T-helper 9 cell (primary cell): ENCODE data around the gene SELP.

ENCODE experiments used
- DNase-seq: peaks from one replicate; pipeline ENCODE4 v3.0.0-alpha.2; 2020

SELP gene

DNA sequence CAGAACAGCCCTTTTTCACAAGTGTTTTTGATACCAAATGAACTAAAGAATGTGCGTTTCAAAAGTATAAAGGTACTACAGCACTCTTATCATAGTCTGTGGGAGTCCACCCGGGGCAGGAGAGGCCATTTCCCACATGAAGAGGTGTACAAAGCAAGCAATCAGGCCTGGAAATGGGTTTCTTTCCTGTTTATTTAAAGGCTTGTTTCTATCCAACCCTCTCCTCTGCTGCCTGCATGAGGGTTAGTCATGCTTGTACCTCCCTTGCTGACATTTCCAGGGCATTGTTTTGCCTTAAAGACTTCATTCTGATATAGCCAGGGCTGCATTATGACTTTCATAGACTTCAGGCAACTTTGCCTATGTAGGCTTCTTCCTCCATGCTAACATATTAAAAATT is 11.6 kb downstream of the SELP start:
- no peak for DNase-seq

DNA sequence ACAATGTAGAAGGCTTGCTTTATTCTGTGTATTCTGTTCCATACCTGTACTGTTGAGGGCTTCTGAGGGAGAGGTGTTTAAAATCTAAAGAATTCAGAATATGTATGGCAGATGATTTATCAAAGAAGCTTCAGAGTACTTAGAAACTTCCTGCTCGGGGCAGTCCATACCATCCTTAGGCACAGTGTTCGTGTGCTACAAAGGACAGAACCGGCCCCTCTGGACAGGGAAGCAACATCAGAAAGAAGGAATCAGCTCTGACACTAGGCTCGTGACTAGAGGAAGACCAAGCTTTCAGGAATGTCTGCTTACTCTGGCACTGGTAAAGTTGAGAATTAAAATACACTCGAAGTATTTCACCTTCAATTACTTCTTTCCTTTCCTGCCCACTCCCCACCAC is 14.1 kb downstream of the SELP start:
- no peak for DNase-seq

DNA sequence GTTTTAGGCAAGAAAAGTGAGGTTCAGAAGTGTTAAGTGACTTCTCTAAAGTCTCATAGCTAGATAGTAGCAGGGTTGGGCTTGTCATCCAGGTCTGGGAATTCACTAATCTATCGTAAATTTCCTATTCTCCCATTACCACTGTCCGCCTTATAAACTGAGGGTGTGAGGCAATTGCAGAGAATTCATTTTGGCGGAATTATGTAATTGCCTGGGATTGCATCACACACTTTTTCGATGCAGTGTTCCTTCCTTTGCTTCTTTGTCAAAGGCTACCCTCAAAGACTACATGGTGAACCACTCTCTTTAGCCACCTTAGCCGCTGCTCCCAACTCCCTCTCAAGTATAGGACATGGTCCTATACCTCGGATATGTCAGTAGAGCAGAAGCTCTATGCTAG is 19.1 kb downstream of the SELP start:
- no peak for DNase-seq

- DNase-seq: no peak
Observed at GRCh38 chr1:169610108-169610507, 19.8 kb downstream of the SELP start.

- no peak for DNase-seq
Observed at GRCh38 chr1:169608226-169608625, 21.7 kb downstream of the SELP start.

DNA sequence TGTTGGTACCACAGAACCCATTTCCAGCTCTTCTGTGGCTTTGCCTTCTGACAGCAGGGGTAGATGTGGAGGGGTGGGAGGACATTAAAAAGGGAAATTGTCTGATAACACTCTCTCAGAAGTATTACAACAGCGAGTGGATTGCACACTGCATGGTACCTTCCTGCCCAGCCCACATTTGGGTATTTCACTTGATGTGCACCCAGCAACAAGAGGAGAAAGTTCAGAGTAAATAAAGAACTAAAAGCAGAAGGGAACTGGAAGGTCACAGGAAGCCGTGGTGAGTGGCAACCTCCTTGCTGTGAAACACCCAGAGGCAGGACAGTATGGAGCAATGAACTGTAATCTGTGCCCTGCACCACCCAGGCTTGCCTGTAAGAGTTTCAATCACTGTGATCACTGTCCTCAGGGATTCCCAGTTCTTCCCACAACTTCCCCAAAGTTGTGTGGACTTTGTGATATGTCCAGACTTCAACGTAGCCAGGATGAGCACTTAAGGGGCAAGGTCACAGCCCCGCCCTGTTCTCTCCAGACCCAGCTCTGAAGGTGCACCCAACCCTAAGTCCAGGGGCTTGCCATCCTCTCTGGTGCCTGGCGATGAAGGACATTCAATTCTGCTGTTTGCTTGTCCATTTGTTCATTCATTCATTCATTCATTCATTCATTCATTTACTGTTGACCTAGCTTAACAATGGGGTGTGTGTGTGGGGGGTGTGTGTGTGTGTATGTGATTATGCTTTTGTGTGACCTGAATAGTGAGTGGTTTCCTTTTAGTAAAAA is 25.0 kb downstream of the SELP start:
- peak; percentile 5 for DNase-seq

DNA sequence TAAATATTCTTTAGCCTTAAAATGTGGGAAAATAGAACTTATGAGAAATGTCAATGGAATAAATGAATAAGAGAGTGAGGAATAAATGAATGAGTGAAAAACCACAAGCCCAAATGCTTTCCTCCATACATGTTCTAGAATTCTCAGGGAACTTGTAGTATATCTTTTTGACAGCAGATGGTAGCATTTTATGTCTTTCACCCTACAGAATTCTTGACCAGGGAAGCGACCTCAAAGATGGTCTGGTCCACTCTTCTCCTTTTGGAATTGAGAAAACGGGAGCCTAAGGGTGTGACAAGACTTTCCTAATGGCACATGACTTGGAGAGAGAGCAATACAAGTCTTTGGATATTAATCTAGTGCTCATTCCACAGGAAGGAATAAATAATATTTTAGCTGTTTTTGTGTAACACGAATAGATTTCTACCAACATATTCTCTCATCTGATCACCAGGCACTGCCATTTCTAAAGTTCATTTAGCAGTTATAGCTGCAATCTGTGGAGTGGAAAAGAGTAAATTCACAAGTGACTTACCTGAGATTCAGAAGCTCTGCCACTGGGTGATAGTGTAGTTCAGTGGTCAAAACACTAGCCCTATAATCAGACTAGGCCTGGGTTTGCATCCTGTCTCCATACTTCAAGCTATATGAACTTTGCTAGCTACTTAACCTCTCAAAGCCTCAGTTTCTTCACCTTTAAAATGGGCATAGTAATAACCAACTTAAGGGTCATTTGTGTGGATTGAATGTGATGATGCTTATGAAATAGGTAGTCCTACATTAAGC is 28.6 kb downstream of the SELP start:
- no peak for DNase-seq

- no peak for DNase-seq
Observed at GRCh38 chr1:169595764-169596711, 33.9 kb downstream of the SELP start.

GRCh38 chr1:169594391-169594790 is 35.5 kb downstream of the SELP start:
- no peak for DNase-seq

DNA sequence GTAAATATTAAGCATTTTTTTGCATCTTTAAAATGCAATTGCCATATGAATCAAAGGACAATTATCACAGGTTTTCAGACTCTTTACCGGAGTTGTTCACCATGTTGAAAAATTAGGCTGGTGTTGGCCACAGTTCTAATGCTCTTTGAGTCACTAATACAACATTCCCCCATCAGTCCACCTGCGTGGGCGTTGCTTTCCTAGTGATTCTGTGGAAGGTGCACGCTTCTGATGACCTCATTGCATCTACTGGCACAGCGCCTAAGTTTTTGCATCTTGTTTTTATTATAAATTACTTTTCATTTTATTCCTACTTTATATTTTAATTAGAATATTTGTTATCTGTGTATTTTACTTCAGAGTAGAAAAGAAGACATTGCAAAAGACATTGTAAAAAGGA is 39.0 kb downstream of the SELP start:
- no peak for DNase-seq

- DNase-seq: no peak
Observed at GRCh38 chr1:169588785-169589485, 41.0 kb downstream of the SELP start.

DNA sequence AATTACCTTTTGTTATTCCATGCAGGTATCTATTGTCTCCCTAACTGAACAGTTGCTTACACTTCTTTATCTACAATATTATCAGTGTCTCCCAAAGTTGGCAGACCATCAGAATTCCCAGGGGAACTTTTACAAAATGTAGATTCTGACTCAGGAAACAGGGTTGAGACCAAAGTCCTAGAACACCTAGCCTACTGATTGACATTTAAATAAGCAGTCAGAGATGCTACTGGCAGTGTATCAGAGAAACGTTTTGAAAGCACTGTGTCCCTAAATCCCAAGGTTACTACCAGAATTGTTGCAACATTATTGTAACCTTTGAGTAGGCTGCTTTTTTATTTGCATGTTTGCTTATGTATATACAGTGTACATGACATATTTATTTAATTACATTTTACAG is 41.8 kb downstream of the SELP start:
- DNase-seq: no peak

DNA sequence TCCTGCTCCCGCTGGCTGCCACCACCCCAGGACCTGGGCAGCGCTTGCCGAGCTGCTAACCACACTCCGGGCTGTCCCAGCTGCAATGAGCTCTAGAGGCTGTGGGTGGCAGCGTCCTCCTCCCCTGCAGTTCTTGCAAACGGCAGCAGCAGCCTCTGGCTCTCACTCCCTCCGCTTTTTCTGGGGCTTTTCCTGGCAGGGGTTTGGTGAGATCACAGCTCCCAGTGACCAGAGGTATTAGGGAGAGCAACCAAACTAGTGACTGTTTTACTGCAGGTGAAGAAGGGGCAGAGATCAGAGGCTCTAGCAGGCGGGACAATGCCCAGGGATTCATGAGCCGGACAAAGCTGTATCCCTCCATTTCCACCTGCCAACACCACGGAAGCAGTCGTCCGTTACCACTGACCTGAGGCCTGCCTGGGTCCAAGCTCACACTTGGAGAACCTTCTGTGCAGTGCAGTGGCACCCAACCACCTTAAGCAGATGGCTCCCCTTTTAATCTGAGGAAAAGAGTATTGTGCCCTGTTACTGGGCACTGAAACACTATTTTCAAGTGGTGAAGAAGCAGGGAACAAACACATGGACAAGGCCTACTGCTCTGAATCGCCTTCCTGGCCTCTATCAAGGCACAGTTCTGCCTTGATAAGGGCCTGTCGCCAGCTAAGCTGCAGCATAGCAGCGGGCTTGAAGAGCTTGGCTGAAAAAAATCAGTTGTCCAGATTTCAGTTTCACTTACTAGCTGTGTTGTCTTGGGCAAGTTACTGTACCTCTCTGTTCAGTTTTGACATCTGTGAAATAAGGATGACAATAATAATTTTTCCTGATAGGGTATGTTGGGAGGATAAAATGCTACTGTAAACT is 43.3 kb downstream of the SELP start, which contains the start of gene F5:
Gene F5 (minus strand): TSS at position 87 of the 861 bp plus-strand sequence. CDS start 95 bp downstream, outside the sequence.
- DNase-seq: peak; percentile 52

GRCh38 chr1:169586067-169586394 is 43.9 kb downstream of the SELP start:
- DNase-seq: no peak

- no peak for DNase-seq
Observed at GRCh38 chr1:169585181-169585580, 44.7 kb downstream of the SELP start.

DNA sequence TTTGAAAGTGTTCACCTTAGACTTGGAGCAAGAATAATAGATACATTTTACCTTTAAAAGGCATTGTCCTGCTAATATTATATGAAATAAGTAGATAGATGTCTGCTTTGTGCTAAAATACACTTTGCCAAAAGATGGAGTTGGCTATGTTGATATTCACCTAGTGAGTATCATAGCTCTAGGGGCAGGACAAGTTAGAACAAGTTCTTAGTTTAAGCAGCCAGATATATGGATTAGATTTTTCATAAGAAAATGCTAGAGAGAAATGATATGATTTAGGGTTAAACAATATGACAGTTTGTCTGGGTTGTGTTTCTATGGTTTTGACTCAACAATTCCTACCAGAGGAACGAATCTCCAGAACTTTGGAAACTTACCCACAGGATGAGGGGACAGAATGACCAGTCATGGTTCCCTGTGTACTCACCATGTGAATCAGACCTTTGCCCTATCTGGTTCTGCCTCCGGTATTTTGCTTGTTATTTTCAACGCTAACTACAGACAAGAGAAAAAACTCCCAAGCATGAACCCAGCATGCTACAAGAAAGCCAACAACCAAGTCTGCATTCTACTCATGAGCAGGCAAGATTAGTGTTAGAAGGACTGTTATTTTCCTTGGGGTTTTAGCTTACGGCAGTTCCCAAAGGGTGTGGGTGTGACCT is 45.3 kb downstream of the SELP start:
- no peak for DNase-seq

DNA sequence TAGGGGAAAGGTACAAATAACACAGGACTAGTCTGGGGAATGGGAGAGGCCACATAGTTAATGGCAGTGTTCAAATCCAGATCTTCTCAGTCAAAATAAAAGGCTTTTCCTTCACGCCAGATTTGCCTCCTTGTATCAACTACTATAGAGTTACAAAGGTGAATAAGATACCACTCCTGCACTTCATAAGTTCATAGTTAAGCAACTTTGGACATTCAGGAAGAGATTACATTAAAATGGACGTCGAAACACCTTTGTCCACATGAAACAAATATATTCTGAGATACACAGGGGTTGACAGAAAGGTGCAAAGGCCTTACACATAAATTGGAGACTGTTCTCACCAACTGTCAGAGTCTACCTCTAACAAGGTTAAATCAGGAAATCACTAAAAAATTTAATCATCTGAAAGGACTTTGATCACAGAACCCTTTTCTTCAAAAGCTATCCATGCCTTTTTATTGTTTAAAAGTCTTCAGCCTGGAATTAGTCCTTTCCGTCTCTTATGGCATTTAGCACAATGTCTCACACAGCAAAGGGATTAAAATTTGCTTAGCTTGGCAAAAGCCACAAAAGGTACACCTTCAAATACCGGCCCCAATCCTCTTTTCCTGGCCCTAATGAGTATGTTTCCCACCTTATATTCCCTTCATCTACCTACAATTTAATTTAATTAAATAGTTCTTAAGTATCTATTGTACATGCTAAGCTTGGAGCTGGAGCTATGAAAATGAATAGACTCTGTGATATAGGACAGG is 51.8 kb downstream of the SELP start:
- DNase-seq: no peak

DNA sequence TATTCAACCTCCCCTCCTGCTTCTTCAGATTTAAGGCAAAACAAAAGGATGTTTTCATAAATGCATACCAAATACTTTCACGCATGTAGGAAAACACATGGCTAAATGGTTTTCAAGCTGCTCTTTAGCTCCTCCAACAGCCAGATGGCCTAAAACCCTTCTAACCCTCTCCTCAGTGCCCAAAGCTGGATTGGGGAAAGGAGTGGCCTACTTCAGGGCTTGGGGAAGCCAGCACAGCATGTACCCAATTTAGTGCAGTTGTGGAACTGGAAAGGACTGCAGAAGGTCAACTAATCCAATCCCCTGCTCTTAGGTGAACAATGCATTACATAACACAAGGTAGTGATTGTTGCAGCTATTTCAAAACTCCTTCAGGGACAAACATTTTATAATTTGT is 53.0 kb downstream of the SELP start:
- no peak for DNase-seq

DNA sequence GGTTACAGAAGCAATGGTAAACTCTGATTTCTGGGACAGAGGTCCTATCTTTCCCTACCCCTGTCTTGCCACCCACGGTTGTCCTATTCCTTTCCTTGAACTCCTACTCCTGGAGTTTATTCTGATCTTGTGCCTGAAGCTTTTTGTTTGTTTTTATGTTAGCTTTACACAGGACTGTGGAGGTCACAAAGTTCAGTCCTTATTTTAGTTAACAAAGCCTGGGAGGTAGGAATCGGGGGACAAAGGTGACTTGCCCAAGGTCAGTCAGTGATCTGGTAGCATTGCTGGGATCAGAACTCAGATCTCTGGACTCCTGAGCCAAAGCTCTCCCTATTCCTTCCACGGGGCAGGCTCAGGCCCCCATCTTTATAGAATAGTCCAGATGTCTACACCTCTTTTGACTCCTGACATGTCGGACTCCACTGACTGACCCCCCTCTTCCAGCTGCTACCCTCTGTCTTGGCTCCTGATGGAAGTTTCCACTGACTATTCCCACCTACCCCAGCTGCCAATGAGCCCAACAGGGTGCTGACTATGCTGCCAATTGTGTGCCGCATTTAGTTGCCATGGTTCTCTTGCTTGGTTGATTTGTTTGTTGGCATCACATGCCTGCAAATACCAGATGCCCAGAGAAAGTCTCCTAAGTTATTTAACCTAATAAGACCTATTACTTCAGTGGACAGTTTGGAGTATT is 53.5 kb downstream of the SELP start:
- no peak for DNase-seq

DNA sequence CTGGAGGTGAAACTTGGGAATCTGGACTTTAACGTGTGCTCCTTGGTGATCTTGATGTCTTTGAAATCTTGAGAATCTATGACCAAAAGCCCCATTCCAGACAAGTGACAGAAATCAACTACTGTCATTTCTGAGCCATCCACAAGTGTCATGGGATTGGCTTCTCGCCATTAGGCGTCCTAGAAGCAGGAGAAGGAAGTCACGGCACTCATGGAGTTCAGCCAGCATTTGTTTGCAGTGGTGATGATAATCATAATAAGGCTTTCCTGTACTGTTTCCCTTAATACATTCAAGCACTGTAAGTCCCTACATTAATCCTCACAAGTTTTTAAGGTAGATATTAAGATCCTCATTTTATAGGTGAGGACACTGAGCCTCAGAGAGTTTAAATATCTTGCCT is 55.6 kb downstream of the SELP start:
- no peak for DNase-seq
